SK-N-SH treated with all-trans-retinoic acid at 6 μM for 48 hours (cell line): ENCODE data around the gene TMEM178B.

Experiments used
- ATAC-seq: fragments of 200-7000 bp; cut with Tn5 transposase; 3 replicates; pipeline ENCODE4 v1.9.1; 2020; ENCODE audit warnings: mild to moderate bottlenecking, moderate library complexity
- ARNTL ChIP-seq: fragments of 450-650 bp; formaldehyde crosslinking; IDR thresholded peaks from 2 replicates; pipeline ENCODE4 v1.5.0; 2020; ENCODE audit warnings: low read depth, mild to moderate bottlenecking, moderate library complexity, borderline replicate concordance
- BACH2 ChIP-seq: fragments of 250-450 bp; sonication (Bioruptor Pico); IDR thresholded peaks from 2 replicates; pipeline ENCODE4 v1.9.0; 2021; ENCODE audit warnings: mild to moderate bottlenecking, borderline replicate concordance
- ESRRG ChIP-seq: fragments of 250-450 bp; sonication (Bioruptor Pico); IDR thresholded peaks from 2 replicates; pipeline ENCODE4 v1.6.1; 2021; ENCODE audit warnings: mild to moderate bottlenecking
- GLIS3 ChIP-seq: fragments of 250-450 bp; sonication (Bioruptor Pico); IDR thresholded peaks from 2 replicates; pipeline ENCODE4 v1.5.0; 2020; ENCODE audit warnings: mild to moderate bottlenecking, moderate library complexity
- ISL1 ChIP-seq: fragments of 250-450 bp; sonication (Bioruptor Pico); IDR thresholded peaks from 2 replicates; pipeline ENCODE4 v2.1.2; 2022; ENCODE audit warnings: mild to moderate bottlenecking, moderate library complexity
- OSR1 ChIP-seq: fragments of 250-450 bp; sonication (Bioruptor Pico); IDR thresholded peaks from 2 replicates; pipeline ENCODE4 v1.8.0; 2022; ENCODE audit warnings: moderate library complexity, mild to moderate bottlenecking, inconsistent platforms
- PPARA ChIP-seq: fragments of 250-450 bp; sonication (Bioruptor Pico); IDR thresholded peaks from 2 replicates; pipeline ENCODE4 v1.5.0; 2020; ENCODE audit warnings: mild to moderate bottlenecking, borderline replicate concordance
- RARB ChIP-seq: fragments of 250-450 bp; sonication (Bioruptor Pico); IDR thresholded peaks from 2 replicates; pipeline ENCODE4 v1.8.0; 2021; ENCODE audit warnings: mild to moderate bottlenecking, moderate library complexity
- SNAI2 ChIP-seq: fragments of 250-450 bp; sonication (Bioruptor Pico); IDR thresholded peaks from 2 replicates; pipeline ENCODE4 v1.5.0; 2020; ENCODE audit warnings: mild to moderate bottlenecking, moderate library complexity
- TCF4 ChIP-seq: fragments of 250-450 bp; sonication (Bioruptor Pico); IDR thresholded peaks from 2 replicates; pipeline ENCODE4 v1.8.0; 2021; ENCODE audit warnings: mild to moderate bottlenecking, moderate library complexity, borderline replicate concordance
- ZC3H10 ChIP-seq: fragments of 250-450 bp; sonication (Bioruptor Pico); IDR thresholded peaks from 2 replicates; pipeline ENCODE4 v1.5.1; 2021; ENCODE audit warnings: mild to moderate bottlenecking, moderate library complexity
- ZFP3 ChIP-seq: fragments of 250-450 bp; sonication (Bioruptor Pico); IDR thresholded peaks from 2 replicates; pipeline ENCODE4 v1.5.0; 2020; ENCODE audit warnings: mild to moderate bottlenecking, moderate library complexity
- ZFP30 ChIP-seq: fragments of 450-650 bp; formaldehyde crosslinking; IDR thresholded peaks from 2 replicates; pipeline ENCODE4 v1.5.0; 2022; ENCODE audit warnings: mild to moderate bottlenecking, moderate library complexity
- ZNF565 ChIP-seq: fragments of 450-650 bp; formaldehyde crosslinking; conservative IDR thresholded peaks from 2 replicates; pipeline ENCODE4 v1.5.0; 2020; ENCODE audit warnings: low read depth, mild to moderate bottlenecking, moderate library complexity
- ZNF70 ChIP-seq: fragments of 450-650 bp; formaldehyde crosslinking; IDR thresholded peaks from 2 replicates; pipeline ENCODE4 v1.5.0; 2020; ENCODE audit warnings: mild to moderate bottlenecking, moderate library complexity
- ZNF8 ChIP-seq: fragments of 450-650 bp; formaldehyde crosslinking; IDR thresholded peaks from 2 replicates; pipeline ENCODE4 v1.5.0; 2020; ENCODE audit warnings: mild to moderate bottlenecking, moderate library complexity
- TF ChIP-seq, protein P1 (sequence below): fragments of 250-450 bp; sonication (Bioruptor Pico); IDR thresholded peaks from 2 replicates; pipeline ENCODE4 v1.8.0; 2021; ENCODE audit warnings: low read depth, mild to moderate bottlenecking, moderate library complexity, borderline replicate concordance
- TF ChIP-seq, protein P2 (sequence below): fragments of 250-450 bp; sonication (Bioruptor Pico); IDR thresholded peaks from 2 replicates; pipeline ENCODE4 v1.8.0; 2020; ENCODE audit warnings: mild to moderate bottlenecking, moderate library complexity, borderline replicate concordance
- TF ChIP-seq, protein P3 (sequence below): fragments of 250-450 bp; sonication (Bioruptor Pico); IDR thresholded peaks from 2 replicates; pipeline ENCODE4 v1.5.1; 2021; ENCODE audit warnings: mild to moderate bottlenecking, moderate library complexity
- TF ChIP-seq, protein P4 (sequence below): fragments of 250-450 bp; sonication (Bioruptor Pico); IDR thresholded peaks from 2 replicates; pipeline ENCODE4 v1.5.1; 2020; ENCODE audit warnings: low read depth, mild to moderate bottlenecking, moderate library complexity
- TF ChIP-seq, protein P5 (sequence below): fragments of 250-450 bp; sonication (Bioruptor Pico); IDR thresholded peaks from 2 replicates; pipeline ENCODE4 v1.5.0; 2020; ENCODE audit warnings: mild to moderate bottlenecking, moderate library complexity

The TMEM178B gene

DNA sequence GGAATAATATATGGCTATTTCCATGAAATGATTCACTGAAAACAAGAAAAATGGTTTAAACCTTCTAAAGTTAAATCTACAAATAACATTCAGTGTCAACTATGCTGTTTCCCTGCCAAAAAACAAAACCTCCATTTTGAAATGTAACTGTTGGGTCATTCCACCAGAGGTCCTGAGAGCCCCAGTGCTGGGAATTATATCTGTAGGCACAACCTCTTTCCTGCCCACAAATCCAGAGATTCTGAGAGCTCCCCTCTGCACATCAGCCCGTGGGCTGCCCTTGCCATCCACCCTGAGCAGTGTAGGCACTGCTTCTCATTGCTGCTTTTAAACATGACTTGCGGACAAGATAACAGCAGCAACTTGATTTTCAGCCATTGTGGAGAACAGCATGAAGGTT, 198.6 kb downstream of the TMEM178B start (continued):
- TF ChIP-seq, protein P1, sequence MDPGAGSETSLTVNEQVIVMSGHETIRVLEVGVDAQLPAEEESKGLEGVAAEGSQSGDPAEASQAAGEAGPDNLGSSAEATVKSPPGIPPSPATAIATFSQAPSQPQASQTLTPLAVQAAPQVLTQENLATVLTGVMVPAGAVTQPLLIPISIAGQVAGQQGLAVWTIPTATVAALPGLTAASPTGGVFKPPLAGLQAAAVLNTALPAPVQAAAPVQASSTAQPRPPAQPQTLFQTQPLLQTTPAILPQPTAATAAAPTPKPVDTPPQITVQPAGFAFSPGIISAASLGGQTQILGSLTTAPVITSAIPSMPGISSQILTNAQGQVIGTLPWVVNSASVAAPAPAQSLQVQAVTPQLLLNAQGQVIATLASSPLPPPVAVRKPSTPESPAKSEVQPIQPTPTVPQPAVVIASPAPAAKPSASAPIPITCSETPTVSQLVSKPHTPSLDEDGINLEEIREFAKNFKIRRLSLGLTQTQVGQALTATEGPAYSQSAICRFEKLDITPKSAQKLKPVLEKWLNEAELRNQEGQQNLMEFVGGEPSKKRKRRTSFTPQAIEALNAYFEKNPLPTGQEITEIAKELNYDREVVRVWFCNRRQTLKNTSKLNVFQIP (CRISPR knock-in tag): no peak
- TF ChIP-seq GLIS3 (no peak), ZC3H10 (no peak)
- TF ChIP-seq, all 23 proteins: peak for 0

DNA sequence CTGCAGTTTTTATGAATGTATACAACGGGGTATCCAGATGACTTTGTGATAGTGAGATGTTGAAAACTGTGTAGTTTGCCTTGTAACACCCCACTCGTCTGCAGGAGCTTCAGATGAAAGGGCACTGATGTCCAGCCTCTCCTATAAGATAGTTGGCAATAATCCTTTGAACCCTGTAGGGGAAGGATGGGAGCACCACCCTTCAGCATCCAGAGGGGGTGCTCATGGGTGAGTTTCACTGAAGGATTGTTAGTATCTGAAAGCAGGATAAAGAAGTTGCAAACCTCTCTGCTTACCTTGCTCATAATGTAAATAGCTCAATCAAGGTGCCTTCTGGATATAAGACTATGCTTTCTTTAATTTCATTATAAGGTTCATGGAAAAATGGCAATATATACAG, 201.5 kb downstream of the TMEM178B start:
- ATAC-seq: no peak

DNA sequence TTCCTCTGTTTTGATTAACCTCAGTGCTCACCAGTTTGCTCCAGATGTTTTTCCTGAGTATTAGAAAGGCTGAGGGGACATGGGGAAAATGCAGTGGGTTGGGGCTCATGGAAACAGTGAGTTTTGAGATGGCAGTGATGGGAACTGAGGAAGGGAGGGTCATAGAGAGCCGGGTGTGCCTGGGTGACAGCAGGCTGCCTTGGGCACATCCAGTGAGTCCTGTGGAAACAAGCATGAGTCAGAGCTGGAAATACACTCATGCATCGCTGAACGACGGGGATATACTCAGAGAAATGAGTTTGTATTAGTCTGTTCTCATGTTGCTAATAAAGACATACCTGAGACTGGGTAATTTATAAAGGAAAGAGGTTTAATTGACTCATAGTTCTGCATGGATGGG, 202.2 kb downstream of the TMEM178B start:
- ATAC-seq: no peak
- TF ChIP-seq PPARA (CRISPR knock-in tag) (no peak), BACH2 (CRISPR knock-in tag) (no peak), SNAI2 (no peak), ZFP3 (no peak), ISL1 (CRISPR knock-in tag) (no peak), ZNF565 (CRISPR knock-in tag) (no peak), RARB (CRISPR knock-in tag) (no peak), ZNF70 (CRISPR knock-in tag) (no peak), ZFP30 (CRISPR knock-in tag) (no peak), TCF4 (CRISPR knock-in tag) (no peak), ESRRG (CRISPR knock-in tag) (no peak), ARNTL (CRISPR knock-in tag) (no peak), ZNF8 (CRISPR knock-in tag) (no peak)
- TF ChIP-seq, protein P2, sequence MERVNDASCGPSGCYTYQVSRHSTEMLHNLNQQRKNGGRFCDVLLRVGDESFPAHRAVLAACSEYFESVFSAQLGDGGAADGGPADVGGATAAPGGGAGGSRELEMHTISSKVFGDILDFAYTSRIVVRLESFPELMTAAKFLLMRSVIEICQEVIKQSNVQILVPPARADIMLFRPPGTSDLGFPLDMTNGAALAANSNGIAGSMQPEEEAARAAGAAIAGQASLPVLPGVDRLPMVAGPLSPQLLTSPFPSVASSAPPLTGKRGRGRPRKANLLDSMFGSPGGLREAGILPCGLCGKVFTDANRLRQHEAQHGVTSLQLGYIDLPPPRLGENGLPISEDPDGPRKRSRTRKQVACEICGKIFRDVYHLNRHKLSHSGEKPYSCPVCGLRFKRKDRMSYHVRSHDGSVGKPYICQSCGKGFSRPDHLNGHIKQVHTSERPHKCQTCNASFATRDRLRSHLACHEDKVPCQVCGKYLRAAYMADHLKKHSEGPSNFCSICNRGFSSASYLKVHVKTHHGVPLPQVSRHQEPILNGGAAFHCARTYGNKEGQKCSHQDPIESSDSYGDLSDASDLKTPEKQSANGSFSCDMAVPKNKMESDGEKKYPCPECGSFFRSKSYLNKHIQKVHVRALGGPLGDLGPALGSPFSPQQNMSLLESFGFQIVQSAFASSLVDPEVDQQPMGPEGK: no peak
- TF ChIP-seq, protein P1 (CRISPR knock-in tag): no peak
- TF ChIP-seq, protein P3, sequence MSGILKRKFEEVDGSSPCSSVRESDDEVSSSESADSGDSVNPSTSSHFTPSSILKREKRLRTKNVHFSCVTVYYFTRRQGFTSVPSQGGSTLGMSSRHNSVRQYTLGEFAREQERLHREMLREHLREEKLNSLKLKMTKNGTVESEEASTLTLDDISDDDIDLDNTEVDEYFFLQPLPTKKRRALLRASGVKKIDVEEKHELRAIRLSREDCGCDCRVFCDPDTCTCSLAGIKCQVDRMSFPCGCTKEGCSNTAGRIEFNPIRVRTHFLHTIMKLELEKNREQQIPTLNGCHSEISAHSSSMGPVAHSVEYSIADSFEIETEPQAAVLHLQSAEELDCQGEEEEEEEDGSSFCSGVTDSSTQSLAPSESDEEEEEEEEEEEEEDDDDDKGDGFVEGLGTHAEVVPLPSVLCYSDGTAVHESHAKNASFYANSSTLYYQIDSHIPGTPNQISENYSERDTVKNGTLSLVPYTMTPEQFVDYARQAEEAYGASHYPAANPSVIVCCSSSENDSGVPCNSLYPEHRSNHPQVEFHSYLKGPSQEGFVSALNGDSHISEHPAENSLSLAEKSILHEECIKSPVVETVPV: no peak
- TF ChIP-seq, protein P4, sequence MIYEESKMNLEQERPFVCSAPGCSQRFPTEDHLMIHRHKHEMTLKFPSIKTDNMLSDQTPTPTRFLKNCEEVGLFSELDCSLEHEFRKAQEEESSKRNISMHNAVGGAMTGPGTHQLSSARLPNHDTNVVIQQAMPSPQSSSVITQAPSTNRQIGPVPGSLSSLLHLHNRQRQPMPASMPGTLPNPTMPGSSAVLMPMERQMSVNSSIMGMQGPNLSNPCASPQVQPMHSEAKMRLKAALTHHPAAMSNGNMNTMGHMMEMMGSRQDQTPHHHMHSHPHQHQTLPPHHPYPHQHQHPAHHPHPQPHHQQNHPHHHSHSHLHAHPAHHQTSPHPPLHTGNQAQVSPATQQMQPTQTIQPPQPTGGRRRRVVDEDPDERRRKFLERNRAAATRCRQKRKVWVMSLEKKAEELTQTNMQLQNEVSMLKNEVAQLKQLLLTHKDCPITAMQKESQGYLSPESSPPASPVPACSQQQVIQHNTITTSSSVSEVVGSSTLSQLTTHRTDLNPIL (CRISPR knock-in tag): no peak
- TF ChIP-seq, protein P5, sequence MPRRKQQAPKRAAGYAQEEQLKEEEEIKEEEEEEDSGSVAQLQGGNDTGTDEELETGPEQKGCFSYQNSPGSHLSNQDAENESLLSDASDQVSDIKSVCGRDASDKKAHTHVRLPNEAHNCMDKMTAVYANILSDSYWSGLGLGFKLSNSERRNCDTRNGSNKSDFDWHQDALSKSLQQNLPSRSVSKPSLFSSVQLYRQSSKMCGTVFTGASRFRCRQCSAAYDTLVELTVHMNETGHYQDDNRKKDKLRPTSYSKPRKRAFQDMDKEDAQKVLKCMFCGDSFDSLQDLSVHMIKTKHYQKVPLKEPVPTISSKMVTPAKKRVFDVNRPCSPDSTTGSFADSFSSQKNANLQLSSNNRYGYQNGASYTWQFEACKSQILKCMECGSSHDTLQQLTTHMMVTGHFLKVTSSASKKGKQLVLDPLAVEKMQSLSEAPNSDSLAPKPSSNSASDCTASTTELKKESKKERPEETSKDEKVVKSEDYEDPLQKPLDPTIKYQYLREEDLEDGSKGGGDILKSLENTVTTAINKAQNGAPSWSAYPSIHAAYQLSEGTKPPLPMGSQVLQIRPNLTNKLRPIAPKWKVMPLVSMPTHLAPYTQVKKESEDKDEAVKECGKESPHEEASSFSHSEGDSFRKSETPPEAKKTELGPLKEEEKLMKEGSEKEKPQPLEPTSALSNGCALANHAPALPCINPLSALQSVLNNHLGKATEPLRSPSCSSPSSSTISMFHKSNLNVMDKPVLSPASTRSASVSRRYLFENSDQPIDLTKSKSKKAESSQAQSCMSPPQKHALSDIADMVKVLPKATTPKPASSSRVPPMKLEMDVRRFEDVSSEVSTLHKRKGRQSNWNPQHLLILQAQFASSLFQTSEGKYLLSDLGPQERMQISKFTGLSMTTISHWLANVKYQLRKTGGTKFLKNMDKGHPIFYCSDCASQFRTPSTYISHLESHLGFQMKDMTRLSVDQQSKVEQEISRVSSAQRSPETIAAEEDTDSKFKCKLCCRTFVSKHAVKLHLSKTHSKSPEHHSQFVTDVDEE (CRISPR knock-in tag): no peak
- TF ChIP-seq, all 23 proteins: peak for 0

More for the DNA sequence above, 201.5 kb downstream of the TMEM178B start:
- TF ChIP-seq OSR1 (CRISPR knock-in tag): no peak
